K562 (cell line): ENCODE data around the gene CHST15. TPM values are rescaled to one million over a fixed set of nuclear protein-coding genes. Genes with fewer than 3 reads are reported as not detected.

Source experiments
- ATAC-seq: fragments of 200-7000 bp; cut with Tn5 transposase; 3 replicates; pipeline ENCODE4 v1.9.1; 2020; ENCODE audit warnings: moderate library complexity
- BruUV-seq: library from RNA; stranded (reverse); fragments of 400-500 nt; replicated peaks from 2 replicates; lab custom pipeline; 2021; lab: Mats Ljungman, UMichigan
- CTCF ChIA-PET: fragments of 300-600 bp; formaldehyde crosslinking; extraction: SDS; loops from one replicate; lab custom pipeline; 2021; ENCODE audit warnings: low intra/inter-chr PET ratio; lab: Yijun Ruan, JAX
- POLR2A ChIA-PET: fragments of 300-600, 350-650 bp; sonication (Branson Sonifier 250); formaldehyde crosslinking; extraction: SDS; loops from one replicate; lab custom pipeline; 2021; ENCODE audit warnings: antibody characterized with exemption, inconsistent platforms; lab: Yijun Ruan, JAX
- DNase-seq, 4 experiments: peaks; one replicate each; pipeline versions ENCODE4 v3.0.0 to v3.0.0-alpha.2; 2011 to 2018; ENCODE audit warnings: low spot score in 3 of 4, mixed read lengths in 3 of 4; ENCODE audit errors: extremely low read depth in 1 of 4
- FAIRE-seq: peaks from 2 replicates; lab custom pipeline; 2011; peaks lifted over from hg19 to GRCh38; lab: Jason Lieb, UNC
- H2AFZ ChIP-seq: 2 replicates; pipeline ENCODE4 v1.6.0; 2011; ENCODE audit warnings: low read depth, low read length, control low read depth, inconsistent platforms
- H3K27ac ChIP-seq: fragments of 200-600 bp; 3 replicates; pipeline ENCODE4 v1.8.0; 2011; ENCODE audit warnings: low read depth, mild to moderate bottlenecking, control low read depth, inconsistent platforms, low read length, moderate library complexity, mixed read lengths; ENCODE audit errors: extremely low read depth
- H3K27me3 ChIP-seq, 2 experiments: fragments of 300-600 bp in 1 of 2; 2 replicates in 1 of 2; 3 replicates in 1 of 2; pipeline versions ENCODE4 v1.6.0 to v1.8.0; 2011; ENCODE audit warnings: inconsistent platforms in 2 of 2, low read length in 2 of 2, mild to moderate bottlenecking in 1 of 2, mixed read lengths in 1 of 2, moderate library complexity in 1 of 2; ENCODE audit not compliant: control insufficient read depth in 2 of 2, insufficient read depth in 2 of 2
- H3K36me3 ChIP-seq: fragments of 300-600 bp; 3 replicates; pipeline ENCODE4 v1.8.0; 2011; ENCODE audit warnings: mild to moderate bottlenecking, low read length, inconsistent platforms; ENCODE audit not compliant: control insufficient read depth, insufficient read depth
- H3K4me1 ChIP-seq, 2 experiments: fragments of 200-600 bp in 1 of 2; replicated peaks in 1 of 2; 2 replicates in 1 of 2; 3 replicates in 1 of 2; pipeline versions ENCODE4 v1.5.1 to v1.8.0; 2011; ENCODE audit warnings: inconsistent platforms in 2 of 2, low read length in 2 of 2, mild to moderate bottlenecking in 1 of 2, mixed read lengths in 1 of 2, moderate library complexity in 1 of 2; ENCODE audit not compliant: control insufficient read depth in 2 of 2, insufficient read depth in 2 of 2
- H3K4me2 ChIP-seq: 2 replicates; pipeline ENCODE4 v1.6.1; 2011; ENCODE audit warnings: low read length, control low read depth, inconsistent platforms, mixed read lengths; ENCODE audit not compliant: insufficient read depth
- H3K4me3 ChIP-seq: fragments of 200-600 bp; sonication (generic), shearing (Covaris generic); 2 replicates; pipeline ENCODE4 v1.5.1; 2016; ENCODE audit warnings: control low read depth, inconsistent platforms
- H3K79me2 ChIP-seq: fragments of 200-600 bp; 3 replicates; pipeline ENCODE4 v1.8.0; 2011; ENCODE audit warnings: low read length, inconsistent platforms; ENCODE audit not compliant: control insufficient read depth, insufficient read depth
- H3K9ac ChIP-seq, 2 experiments: 2 replicates each; pipeline versions ENCODE4 v1.6.0 to v1.6.1; 2011; ENCODE audit warnings: low read depth in 2 of 2, low read length in 2 of 2, control low read depth in 1 of 2, inconsistent platforms in 1 of 2, mild to moderate bottlenecking in 1 of 2, mixed read lengths in 1 of 2; ENCODE audit not compliant: insufficient read depth in 1 of 2
- H3K9me1 ChIP-seq: one replicate; pipeline ENCODE4 v1.6.0; 2011; ENCODE audit warnings: inconsistent platforms, mild to moderate bottlenecking, low read length, moderate library complexity; ENCODE audit not compliant: control insufficient read depth, insufficient read depth
- H3K9me3 ChIP-seq: replicated peaks from 2 replicates; pipeline ENCODE4 v1.5.1; 2011; ENCODE audit warnings: low read depth, low read length, inconsistent platforms; ENCODE audit not compliant: control insufficient read depth, insufficient read depth
- H4K20me1 ChIP-seq: replicated peaks from 2 replicates; pipeline ENCODE4 v1.6.1; 2011; ENCODE audit warnings: low read length, inconsistent platforms, mixed read lengths; ENCODE audit not compliant: control insufficient read depth, insufficient read depth
- ADNP ChIP-seq: fragments of 200-800 bp; sonication (Bioruptor generic); IDR thresholded peaks from 2 replicates; pipeline ENCODE4 v1.6.1; 2016; ENCODE audit warnings: missing genetic modification characterization, missing compliant biosample characterization
- GABPA ChIP-seq: fragments of 200-800 bp; sonication (Bioruptor generic); conservative IDR thresholded peaks from 2 replicates; pipeline ENCODE4 v1.6.1; 2016; ENCODE audit warnings: low read depth, missing genetic modification characterization, missing compliant biosample characterization
- GTF2E2 ChIP-seq: fragments of 200-800 bp; sonication (Bioruptor generic); IDR thresholded peaks from 2 replicates; pipeline ENCODE4 v1.6.1; 2016; ENCODE audit warnings: missing genetic modification characterization, missing compliant biosample characterization
- MAFK ChIP-seq: IDR thresholded peaks from 2 replicates; pipeline ENCODE4 v1.6.1; 2011; ENCODE audit warnings: low read length, improper control_type of control experiment
- MNT ChIP-seq, 2 experiments: fragments of 450-650 bp; conservative IDR thresholded peaks; 2 replicates each; pipeline ENCODE4 v1.6.1; 2017; ENCODE audit warnings: mild to moderate bottlenecking in 2 of 2, moderate library complexity in 2 of 2
- POLR3G ChIP-seq: IDR thresholded peaks from 2 replicates; pipeline ENCODE4 v1.6.1; 2011; ENCODE audit not compliant: insufficient read length, insufficient replicate concordance; ENCODE audit errors: extremely low read depth
- PTRF ChIP-seq: fragments of 450-650 bp; IDR thresholded peaks from 2 replicates; pipeline ENCODE4 v1.6.1; 2016; ENCODE audit warnings: mild to moderate bottlenecking, missing genetic modification characterization, missing compliant biosample characterization
- SRSF1 ChIP-seq: fragments of 200-400 bp; formaldehyde crosslinking; IDR thresholded peaks from 2 replicates; pipeline ENCODE4 v1.6.1; 2017; ENCODE audit warnings: mild to moderate bottlenecking, low read depth, low read length, moderate library complexity
- TEAD4 ChIP-seq, 2 experiments: sonication (generic) in 1 of 2; formaldehyde crosslinking in 1 of 2; IDR thresholded peaks; 2 replicates each; pipeline versions ENCODE4 v1.6.1 to v1.8.0; 2012 to 2022; ENCODE audit warnings: borderline replicate concordance in 1 of 2, inconsistent platforms in 1 of 2, low read length in 1 of 2, mild to moderate bottlenecking in 1 of 2, missing genetic modification reagents in 1 of 2
- ZKSCAN3 ChIP-seq: fragments of 250-450 bp; sonication (Bioruptor Pico); IDR thresholded peaks from 2 replicates; pipeline ENCODE4 v1.4.0; 2020
- ZNF217 ChIP-seq: sonication (generic); formaldehyde crosslinking; IDR thresholded peaks from 2 replicates; pipeline ENCODE4 v1.8.0; 2022; ENCODE audit warnings: mild to moderate bottlenecking, missing genetic modification reagents
- ZNF282 ChIP-seq: sonication (generic); formaldehyde crosslinking; IDR thresholded peaks from 2 replicates; pipeline ENCODE4 v1.8.1; 2023; ENCODE audit warnings: missing genetic modification reagents
- ZNF639 ChIP-seq, 2 experiments: fragments of 200-800 bp in 1 of 2; sonication (Bioruptor generic) in 1 of 2; sonication (generic) in 1 of 2; formaldehyde crosslinking in 1 of 2; IDR thresholded peaks in 1 of 2; conservative IDR thresholded peaks in 1 of 2; 2 replicates each; pipeline versions ENCODE4 v1.5.0 to v1.6.1; 2016 to 2020; ENCODE audit warnings: missing compliant biosample characterization in 1 of 2, missing genetic modification characterization in 1 of 2, missing genetic modification reagents in 1 of 2
- WGBS: fragments of 100-300 bp; shearing (Covaris generic); methylation state at CpG from one replicate; pipeline ENCODE4 v1.1.6; 2016; ENCODE audit warnings: low coverage, mixed read lengths; ENCODE audit not compliant: insufficient coverage; ENCODE audit errors: missing lambda C conversion rate; 5-methylcytosine and 5-hydroxymethylcytosine counted together
- in situ Hi-C: fragments of 300-500 bp; cut with MboI; formaldehyde crosslinking; loops from 4 replicates; pipeline ENCODE4 v1.15.0; 2018; ENCODE audit warnings: inconsistent platforms, mixed read lengths
- intact Hi-C: fragments of 100-400 bp; cut with micrococcal nuclease; formaldehyde crosslinking; loops from 2 replicates; pipeline ENCODE4 v1.14.2; 2022
- polyA plus RNA-seq, 8 experiments: library from polyadenylated mRNA; depleted of rRNA in 4 of 8; stranded (reverse) in 5 of 8; unstranded in 3 of 8; fragments of >200 nt; fragmentation: Nextera tagmentation in 2 of 8; fragmentation: Illumina TruSeq in 1 of 8; extraction: Ambion mirVana in 2 of 8; extraction: Trizol in 1 of 8; gene quantifications; 2 replicates each; pipeline versions ENCODE4 v1.2.1 to v1.2.3, GENCODE V29; 2011 to 2014; ENCODE audit warnings: inconsistent platforms in 1 of 8, missing spikeins in 1 of 8
- total RNA-seq, 7 experiments: library from RNA; depleted of rRNA in 6 of 7; stranded (reverse); fragments of >200 nt in 6 of 7; fragmentation: Illumina TruSeq in 2 of 7; extraction: Trizol in 2 of 7; gene quantifications; 2 replicates each; pipeline versions ENCODE4 v1.2.1 to v1.2.3, GENCODE V29; 2011 to 2021; ENCODE audit warnings: low replicate concordance in 1 of 7
- TF ChIP-seq, protein P1 (sequence below): fragments of 250-450 bp; sonication (Bioruptor Pico); IDR thresholded peaks from 2 replicates; pipeline ENCODE4 v1.5.0; 2021
- TF ChIP-seq, protein P2 (sequence below): fragments of 250-450 bp; sonication (Bioruptor Pico); IDR thresholded peaks from 2 replicates; pipeline ENCODE4 v1.8.0; 2021; ENCODE audit warnings: moderate library complexity, mild to moderate bottlenecking, inconsistent platforms

Gene CHST15
- total and polyA plus RNA-seq, 9 of the 15 experiments (the other 6 are each of a cell fraction or from before 2014, with no cell fraction given): 0.04 to 0.16 (median 0.08) TPM

DNA sequence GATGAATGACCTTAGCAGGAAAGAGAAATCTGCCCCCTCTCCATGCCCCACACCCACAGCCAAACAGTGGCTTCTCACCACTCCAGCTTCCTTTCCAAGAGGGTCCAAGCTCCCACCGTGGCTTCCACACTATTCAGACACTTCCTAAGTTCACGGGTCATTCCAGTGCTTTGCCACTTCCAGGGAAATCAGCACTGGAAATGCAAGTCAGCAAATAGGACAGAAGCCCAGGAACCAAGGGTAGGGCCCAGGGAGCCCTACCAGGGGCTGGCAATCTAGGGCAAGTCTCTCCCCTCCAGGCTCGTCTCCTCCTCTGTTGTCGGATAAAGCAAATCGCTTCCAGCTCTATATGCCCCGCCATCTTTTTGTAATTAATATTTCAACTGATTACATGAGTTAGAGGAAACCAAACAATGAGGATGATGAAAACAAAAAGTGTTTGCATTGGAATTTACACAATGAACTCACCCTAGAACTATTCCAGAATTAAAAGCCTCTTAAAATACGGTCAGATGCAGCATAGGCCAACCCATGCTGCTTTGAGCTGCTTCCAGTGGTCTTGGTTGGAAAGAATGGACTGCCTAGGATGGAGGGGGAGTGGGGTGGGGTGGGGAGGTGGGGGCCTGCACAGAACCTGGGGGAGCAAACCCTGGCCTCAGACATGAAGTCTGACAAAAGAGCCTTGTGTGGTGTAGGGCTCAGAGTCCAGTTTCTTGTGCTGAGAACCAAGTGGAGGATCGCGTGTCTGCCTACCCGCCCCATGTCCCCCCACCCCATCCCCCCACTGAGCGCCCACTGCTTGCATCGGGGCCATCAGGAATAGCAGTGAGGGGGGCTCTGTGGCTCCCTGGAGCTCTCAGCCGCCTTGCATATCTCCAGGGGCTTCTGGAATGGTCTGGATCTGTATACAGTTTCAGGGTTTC lies 127.2 kb downstream of the CHST15 start:
- no peak for TF ChIP-seq POLR3G
- TF ChIP-seq ZNF217 (CRISPR knock-in tag): no peak
- TF ChIP-seq GTF2E2 (tag): no peak
- no peak for TF ChIP-seq MNT (conservative IDR thresholded peaks at IDR 0.05)
- no peak for TF ChIP-seq PTRF (tag)
- no peak for TF ChIP-seq ZNF282 (CRISPR knock-in tag)
- TF ChIP-seq ZNF639 (CRISPR knock-in tag; conservative IDR thresholded peaks at IDR 0.05 in 1 of 2, IDR thresholded peaks at IDR 0.05 in 1 of 2): no peak
- TF ChIP-seq ADNP: no peak
- no peak for TF ChIP-seq GABPA (tag)
- no peak for TF ChIP-seq MAFK
- no peak for TF ChIP-seq ZKSCAN3
- TF ChIP-seq, protein P1, sequence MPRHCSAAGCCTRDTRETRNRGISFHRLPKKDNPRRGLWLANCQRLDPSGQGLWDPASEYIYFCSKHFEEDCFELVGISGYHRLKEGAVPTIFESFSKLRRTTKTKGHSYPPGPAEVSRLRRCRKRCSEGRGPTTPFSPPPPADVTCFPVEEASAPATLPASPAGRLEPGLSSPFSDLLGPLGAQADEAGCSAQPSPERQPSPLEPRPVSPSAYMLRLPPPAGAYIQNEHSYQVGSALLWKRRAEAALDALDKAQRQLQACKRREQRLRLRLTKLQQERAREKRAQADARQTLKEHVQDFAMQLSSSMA (CRISPR knock-in tag): no peak
- no peak for TF ChIP-seq SRSF1
- TF ChIP-seq TEAD4 (IDR thresholded peaks at IDR 0.05; ENCODE audit: low read length): no peak
- TF ChIP-seq TEAD4 (CRISPR knock-in tag; IDR thresholded peaks at IDR 0.05; ENCODE audit: borderline replicate concordance): no peak
- TF ChIP-seq, protein P2, sequence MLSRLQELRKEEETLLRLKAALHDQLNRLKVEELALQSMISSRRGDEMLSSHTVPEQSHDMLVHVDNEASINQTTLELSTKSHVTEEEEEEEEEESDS (CRISPR knock-in tag): no peak
- no peaks in the 10 kb centered on the region for H3K9me3 ChIP-seq
- peaks cover 0 to 2% of the 10 kb centered on the region in 2 experiments; a peak in 2 of 5 replicates for H3K27me3 ChIP-seq
- no TSS peak for BruUV-seq
- ChIA-PET CTCF (interaction anchor here (2.0 kb wide), 1 partner anchor 383 kb away, joined by 22 read pairs; no protein-coding TSS in a partner anchor), POLR2A (no interaction called here)
- WGBS: 0% methylated on average over 7 of the region's 13 CpGs
- no peak for FAIRE-seq
- no peaks in the 10 kb centered on the region for H3K36me3 ChIP-seq
- intact Hi-C loops: loop anchor here (10.0 kb wide), 1 partner anchor 281 kb away; no protein-coding TSS in a partner anchor
- no peak overlapping the region for H3K4me3 ChIP-seq
- H3K27ac ChIP-seq: no peak overlapping the region
- H3K4me1 ChIP-seq: no peaks in the 10 kb centered on the region
- H3K9me1 ChIP-seq: no peaks in the 10 kb centered on the region
- no peak overlapping the region for H3K9ac ChIP-seq
- no peaks in the 10 kb centered on the region for H3K79me2 ChIP-seq
- H3K4me2 ChIP-seq: no peak overlapping the region
- no peak for DNase-seq
- no peaks in the 10 kb centered on the region; the same call in 1 of the 2 replicates for H4K20me1 ChIP-seq
- in situ Hi-C loops: loop anchor here (5.0 to 25.0 kb wide), 2 partner anchors 384 to 929 kb away; no protein-coding TSS in a partner anchor
- no peak overlapping the region for H2AFZ ChIP-seq
- no peak for ATAC-seq
